Astrocyte of the cerebellum (primary cell): ENCODE measurements around the gene PDE4B.
"Not testable (repeated sequence)": the region's sequence is repeated elsewhere in the genome, so short reads cannot be mapped to it uniquely, and the experiment has no call there.

Source experiments
- DNase-seq: peaks from one replicate; pipeline ENCODE4 v3.0.0-alpha.2; 2011; ENCODE audit warnings: low read depth
- H3K4me3 ChIP-seq: 2 replicates; pipeline ENCODE4 v1.5.1; 2011; ENCODE audit warnings: mild to moderate bottlenecking, low read depth, low read length, moderate library complexity
- in situ Hi-C: cut with HindIII; loops from 2 replicates; pipeline ENCODE4 v1.10.0; 2017; ENCODE audit warnings: low sequenced_read_pairs
- TF ChIP-seq, protein P1 (sequence below): IDR thresholded peaks from 2 replicates; pipeline ENCODE4 v1.5.1; 2012; ENCODE audit warnings: low read length, low read depth, moderate library complexity, mild to moderate bottlenecking; ENCODE audit errors: missing control alignments

Gene PDE4B

DNA sequence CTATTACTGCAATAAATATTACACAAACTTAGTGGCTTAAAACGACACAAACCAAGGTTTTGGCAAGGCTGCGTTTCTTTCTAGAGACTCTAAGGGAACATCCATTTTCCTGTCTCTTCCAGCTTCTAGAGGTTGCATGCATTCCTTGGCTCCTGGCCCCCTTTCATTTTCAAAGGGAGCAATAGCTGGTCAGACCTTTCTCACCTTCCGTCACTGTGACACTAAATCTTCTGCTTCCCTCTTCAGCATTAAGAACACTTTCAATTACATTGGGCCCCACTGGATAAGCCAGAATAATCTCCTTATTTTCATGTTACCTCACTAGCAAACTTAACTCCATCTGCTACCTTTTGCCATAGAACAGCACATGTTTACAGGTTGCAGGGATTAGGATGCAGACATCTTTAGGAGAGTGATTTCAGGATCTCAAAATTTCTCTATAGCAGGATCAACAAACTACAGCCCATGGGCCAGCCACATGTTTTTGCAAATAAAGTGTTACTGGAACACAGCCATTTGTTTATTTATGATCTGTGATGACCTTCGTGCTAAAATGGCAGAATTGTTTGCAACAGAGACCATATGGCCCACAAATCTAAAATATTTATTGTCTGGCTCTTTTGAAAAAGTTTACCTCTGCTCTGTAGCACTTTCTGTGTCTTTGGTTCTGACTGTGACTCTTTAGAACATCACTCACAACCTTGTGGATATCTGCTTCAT is 519.7 kb downstream of the PDE4B start:
- no peak overlapping the region for H3K4me3 ChIP-seq
- DNase-seq, result no peak
- TF ChIP-seq, protein P1, sequence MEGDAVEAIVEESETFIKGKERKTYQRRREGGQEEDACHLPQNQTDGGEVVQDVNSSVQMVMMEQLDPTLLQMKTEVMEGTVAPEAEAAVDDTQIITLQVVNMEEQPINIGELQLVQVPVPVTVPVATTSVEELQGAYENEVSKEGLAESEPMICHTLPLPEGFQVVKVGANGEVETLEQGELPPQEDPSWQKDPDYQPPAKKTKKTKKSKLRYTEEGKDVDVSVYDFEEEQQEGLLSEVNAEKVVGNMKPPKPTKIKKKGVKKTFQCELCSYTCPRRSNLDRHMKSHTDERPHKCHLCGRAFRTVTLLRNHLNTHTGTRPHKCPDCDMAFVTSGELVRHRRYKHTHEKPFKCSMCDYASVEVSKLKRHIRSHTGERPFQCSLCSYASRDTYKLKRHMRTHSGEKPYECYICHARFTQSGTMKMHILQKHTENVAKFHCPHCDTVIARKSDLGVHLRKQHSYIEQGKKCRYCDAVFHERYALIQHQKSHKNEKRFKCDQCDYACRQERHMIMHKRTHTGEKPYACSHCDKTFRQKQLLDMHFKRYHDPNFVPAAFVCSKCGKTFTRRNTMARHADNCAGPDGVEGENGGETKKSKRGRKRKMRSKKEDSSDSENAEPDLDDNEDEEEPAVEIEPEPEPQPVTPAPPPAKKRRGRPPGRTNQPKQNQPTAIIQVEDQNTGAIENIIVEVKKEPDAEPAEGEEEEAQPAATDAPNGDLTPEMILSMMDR, result no peak
- in situ Hi-C loops, result no loop called here

DNA sequence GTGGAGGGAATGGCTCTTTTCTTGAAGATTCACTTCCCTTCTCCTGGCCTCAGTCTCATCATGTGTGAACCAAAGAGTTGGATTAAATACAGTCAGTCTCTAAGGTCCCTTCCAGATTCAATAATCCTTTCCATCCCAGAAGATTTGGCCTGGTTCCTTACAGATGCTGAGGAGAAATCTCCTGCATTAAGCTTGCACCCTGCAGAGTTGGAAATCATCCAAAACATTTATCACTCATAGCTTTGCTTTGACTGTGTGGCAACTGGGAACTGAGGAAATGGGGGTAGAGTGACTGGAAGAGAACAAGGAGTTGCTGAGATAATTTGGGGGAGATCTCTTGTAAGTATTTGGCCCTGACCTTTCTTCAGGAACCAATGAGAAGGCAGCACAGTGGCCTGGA is 520.7 kb downstream of the PDE4B start:
- no peak overlapping the region for H3K4me3 ChIP-seq
- TF ChIP-seq, protein P1, result no peak
- in situ Hi-C loops, result no loop called here
- no peak for DNase-seq

DNA sequence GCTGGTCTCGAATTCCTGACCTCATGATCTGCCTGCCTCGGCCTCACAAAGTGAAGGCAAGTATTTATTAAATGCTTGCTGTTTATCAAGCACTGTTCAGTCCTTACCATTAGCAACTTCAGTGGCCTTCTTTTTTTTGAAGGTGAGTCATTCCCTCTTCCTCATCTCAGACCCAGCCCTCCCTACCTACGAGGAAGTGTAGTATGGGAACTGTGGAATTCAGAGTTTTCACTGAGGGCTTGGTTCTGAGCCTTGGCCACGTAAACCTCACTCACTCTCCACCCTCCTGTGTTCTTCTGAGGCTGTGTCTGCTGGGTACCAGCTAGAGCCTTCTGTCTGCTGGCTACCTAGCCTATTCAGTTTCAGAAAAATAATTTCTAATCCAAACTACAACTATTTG is 523.0 kb downstream of the PDE4B start:
- no peak for DNase-seq
- H3K4me3 ChIP-seq, result no peak overlapping the region
- TF ChIP-seq, protein P1, result no peak
- in situ Hi-C loops, result no loop called here

DNA sequence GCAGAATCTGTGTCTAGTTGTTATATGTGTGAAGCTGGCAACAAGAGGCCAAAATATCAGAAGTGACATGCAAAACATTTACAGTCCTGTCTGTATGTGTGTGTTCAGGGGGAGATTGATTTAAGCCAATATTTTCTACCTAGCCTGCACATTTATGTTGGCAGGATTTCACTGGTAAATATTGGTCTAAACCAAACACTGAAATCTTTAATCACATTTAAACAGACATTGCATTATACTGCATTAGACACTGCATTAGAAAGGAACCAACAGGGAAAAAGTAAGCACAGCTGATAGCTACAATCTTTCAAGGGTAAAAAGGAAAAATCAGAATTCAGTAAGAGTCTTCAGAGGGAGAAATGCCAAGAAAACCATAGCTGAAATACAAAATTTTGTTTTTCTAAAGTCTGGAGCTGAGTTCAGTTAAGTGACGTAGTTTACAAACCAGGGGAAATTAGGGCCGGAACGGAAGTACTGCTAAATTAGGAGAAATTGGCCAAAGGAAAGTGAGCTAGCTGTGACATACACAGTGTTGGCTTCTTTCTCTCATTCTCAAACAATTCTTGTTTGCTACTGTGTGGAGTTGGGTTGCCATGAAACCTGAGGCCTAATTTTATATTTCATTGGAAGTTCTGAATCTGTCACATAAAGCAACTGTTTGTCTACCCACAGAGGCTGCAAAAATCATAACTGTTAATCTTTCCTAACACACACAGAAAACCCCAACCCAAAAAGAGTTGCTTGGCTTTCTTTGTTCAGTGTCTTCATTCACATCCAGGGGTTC is 524.0 kb downstream of the PDE4B start:
- DNase-seq, result no peak
- TF ChIP-seq, protein P1, result no peak
- in situ Hi-C loops, result no loop called here
- H3K4me3 ChIP-seq, result no peak overlapping the region

DNA sequence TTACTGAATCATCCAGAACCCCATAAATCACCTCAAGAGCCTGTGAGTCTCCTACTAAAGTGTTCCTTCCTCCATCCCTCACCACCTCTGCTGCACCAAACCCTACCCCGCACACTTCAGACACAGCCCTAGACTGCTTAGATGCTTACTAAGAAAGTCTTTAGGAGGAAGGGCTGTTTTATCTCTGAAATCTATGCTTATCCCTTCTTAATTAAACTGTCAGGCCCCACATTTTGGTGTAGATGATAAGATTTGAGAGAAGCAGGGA is 524.5 kb downstream of the PDE4B start:
- H3K4me3 ChIP-seq, result no peak overlapping the region
- TF ChIP-seq, protein P1, result no peak
- DNase-seq, result no peak
- in situ Hi-C loops, result no loop called here

DNA sequence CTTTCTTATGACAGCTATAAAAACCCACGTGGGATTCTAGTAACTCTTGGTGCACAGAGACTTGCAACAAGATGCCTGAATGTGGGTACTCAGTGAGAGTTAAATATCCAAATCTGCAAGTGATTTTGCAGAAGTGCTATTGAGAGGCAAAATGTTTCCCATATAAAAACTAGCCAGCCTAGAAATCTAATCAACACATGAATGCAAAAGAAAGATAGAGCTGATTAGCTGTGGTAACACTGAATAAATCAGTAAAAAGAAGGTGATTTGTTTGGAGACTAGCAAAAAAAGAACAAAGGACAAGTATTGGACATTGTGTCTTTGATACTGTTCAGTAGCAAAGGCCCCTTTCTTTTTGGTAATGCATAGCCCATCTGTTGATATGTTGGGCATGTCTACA is 527.5 kb downstream of the PDE4B start:
- in situ Hi-C loops, result no loop called here
- TF ChIP-seq, protein P1, result no peak

DNA sequence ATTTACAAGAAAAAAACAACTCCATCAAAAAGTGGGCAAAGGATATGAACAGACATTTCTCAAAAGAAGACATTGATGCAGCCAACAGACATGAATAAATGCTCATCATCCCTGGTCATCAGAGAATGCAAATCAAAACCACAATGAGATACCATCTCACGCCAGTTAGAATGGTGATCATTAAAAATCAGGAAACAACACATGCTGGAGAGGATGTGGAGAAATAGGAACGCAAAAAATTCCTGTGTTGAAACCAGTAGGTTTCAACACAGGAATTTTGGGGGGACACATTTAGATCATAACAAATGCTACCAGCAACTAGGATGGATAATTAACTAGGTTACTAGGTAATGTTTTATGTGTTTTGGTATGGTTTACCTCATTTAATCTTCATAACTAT is 529.8 kb downstream of the PDE4B start:
- DNase-seq, in situ Hi-C loops, H3K4me3 ChIP-seq: not testable (repeated sequence)

More for the DNA sequence above, 527.5 kb downstream of the PDE4B start:
- no peak for DNase-seq
- H3K4me3 ChIP-seq, result no peak overlapping the region
